ENCODE measurements around the gene ADGRG3. TPM values are rescaled to one million over a fixed set of nuclear protein-coding genes. Genes with fewer than 3 reads are reported as not detected.

Gene ADGRG3
- polyA plus RNA-seq, 3 donors = 0.41 to 1.0 TPM; not detected in 1

DNA sequence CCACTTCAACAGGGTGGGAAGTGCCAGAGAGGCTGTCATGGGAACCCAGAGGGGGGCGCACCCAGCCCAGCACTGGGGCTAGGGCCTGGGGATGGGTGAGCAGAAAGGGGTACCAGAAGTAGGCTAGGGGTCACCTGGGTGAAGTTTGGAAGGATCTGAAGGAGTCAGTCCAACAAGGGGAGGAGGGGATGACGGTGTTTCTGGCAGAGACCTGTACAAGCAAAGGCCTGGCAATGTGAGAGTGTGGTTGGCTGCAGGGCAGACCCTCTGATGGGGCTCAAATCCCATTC is 54.0 kb downstream of the ADGRG3 start:
- no peak overlapping the region for H3K4me3 Mint-ChIP-seq
- no peak overlapping the region for H3K27ac Mint-ChIP-seq
- intact Hi-C loops (cut with micrococcal nuclease) = loop anchor here (5.0 kb wide), 3 partner anchors 60 to 145 kb away; no protein-coding TSS in a partner anchor

GRCh38 chr16:57722651-57723050 is 54.5 kb downstream of the ADGRG3 start:
- Histone ChIP-seq H3K4me2 (replicated peaks; ENCODE audit: extremely low read depth, low read length, poor library complexity, severe bottlenecking) (no peak overlapping the region), H3K9me3 (replicated peaks in 1 of 2; ENCODE audit: control insufficient read depth in 1 of 2, insufficient read depth in 1 of 2, low read length in 2 of 2) (no peaks in the 10 kb centered on the region), H3K27ac (ENCODE audit: low read depth in 1 of 2, low read length in 2 of 2) (no peak overlapping the region), H3K4me3 (replicated peaks in 1 of 3; ENCODE audit: low read depth in 2 of 3, low read length in 3 of 3) (no peak overlapping the region), H3K4me1 (ENCODE audit: control insufficient read depth in 1 of 2, insufficient read depth in 2 of 2, low read length in 2 of 2) (no peaks in the 10 kb centered on the region), H4K20me1 (ENCODE audit: insufficient read depth, low read length) (no peaks in the 10 kb centered on the region), H3K36me3 (replicated peaks in 1 of 2; ENCODE audit: control insufficient read depth in 1 of 2, insufficient read depth in 2 of 2, low read length in 2 of 2) (no peaks in the 10 kb centered on the region), H3K79me2 (ENCODE audit: insufficient read depth, low read length) (no peaks in the 10 kb centered on the region), H3K9ac (ENCODE audit: insufficient read depth, low read length, poor library complexity, severe bottlenecking) (peak overlapping the region; percentile 15), H2AFZ (ENCODE audit: insufficient read depth, low read depth, low read length, poor library complexity, severe bottlenecking) (no peak overlapping the region), H3K27me3 (ENCODE audit: control insufficient read depth in 2 of 2, insufficient read depth in 2 of 2, low read length in 2 of 2) (no peaks in the 10 kb centered on the region)
- TF ChIP-seq, protein P1, sequence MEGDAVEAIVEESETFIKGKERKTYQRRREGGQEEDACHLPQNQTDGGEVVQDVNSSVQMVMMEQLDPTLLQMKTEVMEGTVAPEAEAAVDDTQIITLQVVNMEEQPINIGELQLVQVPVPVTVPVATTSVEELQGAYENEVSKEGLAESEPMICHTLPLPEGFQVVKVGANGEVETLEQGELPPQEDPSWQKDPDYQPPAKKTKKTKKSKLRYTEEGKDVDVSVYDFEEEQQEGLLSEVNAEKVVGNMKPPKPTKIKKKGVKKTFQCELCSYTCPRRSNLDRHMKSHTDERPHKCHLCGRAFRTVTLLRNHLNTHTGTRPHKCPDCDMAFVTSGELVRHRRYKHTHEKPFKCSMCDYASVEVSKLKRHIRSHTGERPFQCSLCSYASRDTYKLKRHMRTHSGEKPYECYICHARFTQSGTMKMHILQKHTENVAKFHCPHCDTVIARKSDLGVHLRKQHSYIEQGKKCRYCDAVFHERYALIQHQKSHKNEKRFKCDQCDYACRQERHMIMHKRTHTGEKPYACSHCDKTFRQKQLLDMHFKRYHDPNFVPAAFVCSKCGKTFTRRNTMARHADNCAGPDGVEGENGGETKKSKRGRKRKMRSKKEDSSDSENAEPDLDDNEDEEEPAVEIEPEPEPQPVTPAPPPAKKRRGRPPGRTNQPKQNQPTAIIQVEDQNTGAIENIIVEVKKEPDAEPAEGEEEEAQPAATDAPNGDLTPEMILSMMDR (IDR thresholded peaks at IDR 0.05) = no peak
- DNase-seq = no peak
- no peak overlapping the region for H3K27ac Mint-ChIP-seq
- 87% methylated on average over 8 of the region's 11 CpGs for WGBS (ENCODE audit: insufficient coverage)
- no peaks in the 10 kb centered on the region for H3K9me3 Mint-ChIP-seq
- peaks cover 7% of the 10 kb centered on the region for H3K4me1 Mint-ChIP-seq
- peaks cover 0 to 9% (median 5%) of the 10 kb centered on the region in 3 donors for H3K27me3 Mint-ChIP-seq (ENCODE audit: low read depth in 3 of 3)
- intact Hi-C loops (cut with micrococcal nuclease) = loop anchor here (5.0 kb wide), 3 partner anchors 60 to 145 kb away; no protein-coding TSS in a partner anchor
- H3K4me3 Mint-ChIP-seq = no peak overlapping the region
- no peaks in the 10 kb centered on the region for H3K36me3 Mint-ChIP-seq

More for the DNA sequence above, 54.0 kb downstream of the ADGRG3 start:
- H4K20me1 ChIP-seq (ENCODE audit: insufficient read depth, low read length) = no peaks in the 10 kb centered on the region
- H3K9ac ChIP-seq (ENCODE audit: insufficient read depth, low read length, poor library complexity, severe bottlenecking) = peak overlapping the region; percentile 15
- no peaks in the 10 kb centered on the region for H3K36me3 Mint-ChIP-seq
- no peak overlapping the region for H3K27ac ChIP-seq (ENCODE audit: low read depth in 1 of 2, low read length in 2 of 2)
- H3K4me3 ChIP-seq (replicated peaks in 1 of 3; ENCODE audit: low read depth in 2 of 3, low read length in 3 of 3) = no peak overlapping the region
- no peak for DNase-seq
- H3K9me3 ChIP-seq (replicated peaks in 1 of 2; ENCODE audit: control insufficient read depth in 1 of 2, insufficient read depth in 1 of 2, low read length in 2 of 2) = no peaks in the 10 kb centered on the region
- peaks cover 0 to 9% (median 5%) of the 10 kb centered on the region in 3 donors for H3K27me3 Mint-ChIP-seq (ENCODE audit: low read depth in 3 of 3)
- no peaks in the 10 kb centered on the region for H3K36me3 ChIP-seq (replicated peaks in 1 of 2; ENCODE audit: control insufficient read depth in 1 of 2, insufficient read depth in 2 of 2, low read length in 2 of 2)
- TF ChIP-seq, protein P1 (IDR thresholded peaks at IDR 0.05) = no peak
- no peak overlapping the region for H3K4me2 ChIP-seq (replicated peaks; ENCODE audit: extremely low read depth, low read length, poor library complexity, severe bottlenecking)
- H2AFZ ChIP-seq (ENCODE audit: insufficient read depth, low read depth, low read length, poor library complexity, severe bottlenecking) = no peak overlapping the region
- no peaks in the 10 kb centered on the region for H3K79me2 ChIP-seq (ENCODE audit: insufficient read depth, low read length)
- no peaks in the 10 kb centered on the region for H3K9me3 Mint-ChIP-seq
- WGBS (ENCODE audit: insufficient coverage) = 100% methylated on average over 2 of the region's 2 CpGs
- no peaks in the 10 kb centered on the region for H3K4me1 ChIP-seq (ENCODE audit: control insufficient read depth in 1 of 2, insufficient read depth in 2 of 2, low read length in 2 of 2)
- H3K4me1 Mint-ChIP-seq = peaks cover 7% of the 10 kb centered on the region
- no peaks in the 10 kb centered on the region for H3K27me3 ChIP-seq (ENCODE audit: control insufficient read depth in 2 of 2, insufficient read depth in 2 of 2, low read length in 2 of 2)

Measured in CD14-positive monocyte (primary cell).